Common myeloid progenitor, CD34-positive (primary cell): ENCODE data around the gene RGS7.

Experiments used
- CTCF ChIA-PET: fragments of 350-600 bp; sonication (Branson Sonifier 250); formaldehyde crosslinking; loops from one replicate; lab custom pipeline; 2021; ENCODE audit warnings: antibody characterized with exemption; lab: Charles Lee
- POLR2A ChIA-PET: fragments of 350-600 bp; sonication (Branson Sonifier 250); formaldehyde crosslinking; loops from one replicate; lab custom pipeline; 2021; ENCODE audit warnings: antibody characterized with exemption; lab: Charles Lee
- DNase-seq, 3 donors: peaks; one replicate each; pipeline versions ENCODE4 v3.0.0 to v3.0.0-alpha.2; 2013
- H3K27ac ChIP-seq, 2 experiments: 1 replicate in 1 of 2; 2 replicates in 1 of 2; pipeline ENCODE4 v1.7.0; 2013; ENCODE audit warnings: inconsistent platforms in 2 of 2, low read length in 2 of 2, mild to moderate bottlenecking in 2 of 2, low read depth in 1 of 2, moderate library complexity in 1 of 2; ENCODE audit not compliant: severe bottlenecking in 2 of 2, insufficient read depth in 1 of 2, poor library complexity in 1 of 2
- H3K27me3 ChIP-seq, 5 experiments: replicated peaks in 2 of 5; 1 replicate in 3 of 5; 2 replicates in 2 of 5; pipeline versions ENCODE4 v1.6.1 to v1.7.0; 2013; ENCODE audit warnings: low read length in 4 of 5, mild to moderate bottlenecking in 2 of 5, moderate library complexity in 2 of 5, inconsistent platforms in 1 of 5; ENCODE audit not compliant: insufficient read depth in 5 of 5, control insufficient read depth in 4 of 5
- H3K36me3 ChIP-seq, 4 experiments: 1 replicate in 2 of 4; 2 replicates in 2 of 4; pipeline versions ENCODE4 v1.6.1 to v1.7.0; 2013; ENCODE audit warnings: low read length in 3 of 4, control low read depth in 1 of 4, mild to moderate bottlenecking in 1 of 4; ENCODE audit not compliant: control insufficient read depth in 4 of 4, insufficient read depth in 4 of 4
- H3K4me1 ChIP-seq, 4 experiments: 1 replicate in 3 of 4; 2 replicates in 1 of 4; pipeline versions ENCODE4 v1.6.1 to v1.7.1; 2013; ENCODE audit warnings: low read length in 3 of 4, mild to moderate bottlenecking in 3 of 4, control low read depth in 1 of 4, inconsistent platforms in 1 of 4, moderate library complexity in 1 of 4; ENCODE audit not compliant: control insufficient read depth in 4 of 4, insufficient read depth in 4 of 4; ENCODE audit errors: control extremely low read depth in 1 of 4
- H3K4me3 ChIP-seq, 7 experiments: 1 replicate in 4 of 7; 2 replicates in 3 of 7; pipeline versions ENCODE4 v1.5.1 to v1.7.0; 2013; ENCODE audit warnings: mild to moderate bottlenecking in 7 of 7, low read length in 6 of 7, moderate library complexity in 6 of 7, inconsistent platforms in 2 of 7, low read depth in 2 of 7, control low read depth in 1 of 7; ENCODE audit not compliant: insufficient read depth in 4 of 7, control insufficient read depth in 1 of 7; ENCODE audit errors: extremely low read depth in 1 of 7
- H3K9me3 ChIP-seq, 5 experiments: 1 replicate in 4 of 5; 2 replicates in 1 of 5; pipeline versions ENCODE4 v1.6.1 to v1.7.1; 2013; ENCODE audit warnings: low read length in 4 of 5, mild to moderate bottlenecking in 2 of 5, inconsistent platforms in 1 of 5, low read depth in 1 of 5, moderate library complexity in 1 of 5; ENCODE audit not compliant: control insufficient read depth in 4 of 5, insufficient read depth in 2 of 5; ENCODE audit errors: control extremely low read depth in 1 of 5
- WGBS: methylation state at CpG from one replicate; pipeline ENCODE4 v1.1.5; 2013; ENCODE audit not compliant: insufficient coverage; 5-methylcytosine and 5-hydroxymethylcytosine counted together

Gene RGS7

GRCh38 chr1:241139047-241139446 lies 218.0 kb downstream of the RGS7 start:
- POLR2A ChIA-PET: no interaction called here
- DNase-seq: no peak
- Histone ChIP-seq H3K36me3 (no peaks in the 10 kb centered on the region), H3K4me1 (no peaks in the 10 kb centered on the region), H3K9me3 (no peaks in the 10 kb centered on the region), H3K27ac (no peak overlapping the region), H3K27me3 (no peaks in the 10 kb centered on the region), H3K4me3 (no peak overlapping the region)
- CTCF ChIA-PET: no interaction called here
- 67% methylated on average over 1 of the region's 1 CpG for WGBS

DNA sequence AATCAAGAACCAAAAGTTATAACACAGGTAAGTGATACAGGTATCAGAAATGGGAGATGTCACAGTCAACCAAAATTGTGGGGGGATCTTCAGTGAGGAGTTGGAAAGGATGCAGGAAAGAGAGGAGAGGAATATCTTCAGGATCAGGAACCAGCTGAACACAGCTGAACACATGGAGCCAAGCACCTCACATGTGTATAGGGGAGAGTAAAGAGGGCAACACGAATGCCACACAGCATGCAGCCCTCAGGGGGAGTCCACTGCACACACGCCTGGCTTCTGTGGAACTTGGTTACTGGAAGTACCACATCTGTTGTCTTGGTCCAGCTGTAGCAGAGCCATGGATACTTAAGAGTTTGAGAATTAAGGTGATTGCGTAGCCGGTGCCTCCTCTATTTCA lies 218.8 kb downstream of the RGS7 start:
- POLR2A ChIA-PET: no interaction called here
- 93% methylated on average over 4 of the region's 4 CpGs for WGBS

DNA sequence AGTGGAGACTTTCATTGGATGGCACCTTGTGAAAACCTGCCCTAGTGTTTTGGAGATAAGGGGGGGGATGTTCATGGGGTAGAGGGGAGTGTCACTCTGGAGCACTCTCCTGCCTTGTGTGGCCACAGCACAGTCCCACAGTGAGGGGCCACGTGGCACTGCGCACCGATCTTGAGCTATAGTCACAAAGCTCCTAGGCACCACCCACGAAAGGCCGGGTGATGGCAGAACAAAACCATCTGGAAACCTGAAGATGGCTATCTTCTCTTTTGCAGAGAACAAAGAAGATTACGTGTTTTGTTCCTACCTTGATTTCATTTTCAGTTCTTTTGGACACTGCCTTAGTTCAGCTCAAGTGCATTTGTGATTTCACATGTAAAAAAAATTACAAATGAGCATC lies 220.6 kb downstream of the RGS7 start:
- no peaks in the 10 kb centered on the region for H3K9me3 ChIP-seq
- no peak for DNase-seq
- POLR2A ChIA-PET: no interaction called here
- H3K36me3 ChIP-seq: no peaks in the 10 kb centered on the region
- H3K27me3 ChIP-seq: no peaks in the 10 kb centered on the region
- CTCF ChIA-PET: no interaction called here
- no peak overlapping the region for H3K27ac ChIP-seq
- no peak overlapping the region for H3K4me3 ChIP-seq
- H3K4me1 ChIP-seq: no peaks in the 10 kb centered on the region
- 93% methylated on average over 6 of the region's 6 CpGs for WGBS

More for the DNA sequence above, 218.8 kb downstream of the RGS7 start:
- no peaks in the 10 kb centered on the region for H3K27me3 ChIP-seq
- H3K27ac ChIP-seq: no peak overlapping the region
- CTCF ChIA-PET: no interaction called here
- H3K4me1 ChIP-seq: no peaks in the 10 kb centered on the region
- no peaks in the 10 kb centered on the region for H3K36me3 ChIP-seq
- no peaks in the 10 kb centered on the region for H3K9me3 ChIP-seq
- no peak for DNase-seq
- H3K4me3 ChIP-seq: no peak overlapping the region

DNA sequence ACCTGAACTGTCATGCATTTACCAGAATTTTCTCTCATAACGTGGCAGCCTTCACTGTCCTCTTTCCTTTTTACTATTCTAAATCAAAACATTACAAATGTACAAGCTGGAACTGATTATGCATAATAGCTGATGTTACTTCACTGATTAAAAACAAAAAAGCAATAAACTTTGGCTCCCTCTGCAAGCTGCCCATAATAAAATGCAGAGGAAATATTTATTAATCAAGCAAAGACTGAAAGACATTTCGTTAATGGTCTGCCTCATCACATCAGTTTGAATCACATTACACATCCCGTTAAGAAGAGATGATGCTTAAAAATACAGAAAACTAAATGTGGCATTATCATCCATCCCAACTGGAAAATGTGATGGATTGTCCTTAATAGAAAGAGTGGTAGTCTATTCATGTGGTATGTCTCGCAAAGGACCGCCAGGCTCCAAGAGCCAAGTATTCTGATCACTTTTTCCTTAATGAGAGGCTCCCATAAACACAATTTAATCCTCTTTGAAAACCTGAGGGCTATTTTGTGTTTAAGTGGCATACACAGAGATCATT lies 225.3 kb downstream of the RGS7 start:
- DNase-seq: no peak
- POLR2A ChIA-PET: no interaction called here
- Histone ChIP-seq H3K9me3 (no peaks in the 10 kb centered on the region), H3K36me3 (no peaks in the 10 kb centered on the region), H3K27ac (no peak overlapping the region), H3K27me3 (no peaks in the 10 kb centered on the region), H3K4me3 (no peak overlapping the region), H3K4me1 (no peaks in the 10 kb centered on the region)
- WGBS: 100% methylated on average over 2 of the region's 5 CpGs
- CTCF ChIA-PET: no interaction called here

DNA sequence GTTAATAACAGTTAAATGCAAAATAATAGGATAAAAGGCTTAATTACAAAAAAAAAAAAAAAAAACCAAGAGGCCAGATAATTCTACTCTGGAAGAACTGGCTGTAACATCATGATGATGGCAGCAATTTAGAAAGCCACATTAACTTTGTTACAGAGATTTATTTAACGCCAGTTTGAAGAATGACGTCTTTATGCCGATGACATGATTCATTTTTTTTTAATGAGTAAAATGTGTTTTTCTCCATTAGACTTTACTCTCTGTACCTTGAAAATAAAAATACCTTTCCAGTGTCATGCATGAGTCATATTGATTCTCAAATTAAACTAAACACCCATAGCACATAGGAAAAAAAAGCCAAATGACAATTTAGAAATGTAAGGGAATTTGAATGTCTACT lies 226.1 kb downstream of the RGS7 start:
- ChIA-PET POLR2A (no interaction called here), CTCF (no interaction called here)
- Histone ChIP-seq H3K36me3 (no peaks in the 10 kb centered on the region), H3K4me1 (no peaks in the 10 kb centered on the region), H3K27ac (no peak overlapping the region), H3K27me3 (no peaks in the 10 kb centered on the region), H3K4me3 (no peak overlapping the region), H3K9me3 (no peaks in the 10 kb centered on the region)
- no peak for DNase-seq
- WGBS: no CpG with 5 or more reads among the region's 3 CpGs

DNA sequence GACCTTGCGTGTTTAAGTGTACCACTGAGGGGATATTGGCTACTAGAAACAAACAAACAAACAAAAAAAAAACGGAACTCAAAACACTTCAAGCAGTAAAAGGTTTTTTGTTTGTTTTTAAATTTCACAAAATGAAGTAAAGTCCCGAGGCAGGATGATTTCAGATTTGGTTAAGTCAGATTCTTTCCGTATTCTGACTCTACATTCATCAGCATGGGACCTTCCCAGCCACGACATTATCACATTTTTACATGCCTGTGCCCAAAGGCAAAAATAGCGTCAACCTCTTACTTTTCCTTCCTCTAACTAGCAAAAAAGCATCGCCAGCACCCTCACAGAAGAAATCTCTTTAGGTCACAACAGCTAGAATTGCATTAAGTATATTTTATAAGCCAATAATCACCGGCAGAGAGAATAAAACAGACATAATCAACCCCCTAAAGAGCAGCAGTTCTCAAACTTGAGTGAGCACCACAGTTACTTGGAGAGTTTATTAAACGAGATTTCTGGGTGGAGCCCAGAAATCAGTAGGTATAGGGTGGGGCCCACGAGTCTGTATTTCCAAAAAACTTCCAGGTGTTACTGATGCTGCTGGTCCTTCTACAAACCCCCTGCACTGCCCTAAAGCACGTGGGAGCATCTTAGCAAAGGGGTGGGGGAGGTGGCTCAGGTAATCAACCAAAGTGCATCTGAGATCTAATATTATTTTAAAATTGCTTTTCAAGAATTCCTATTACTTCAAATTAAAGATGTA lies 227.6 kb downstream of the RGS7 start:
- Histone ChIP-seq H3K4me3 (no peak overlapping the region), H3K27me3 (no peaks in the 10 kb centered on the region), H3K36me3 (no peaks in the 10 kb centered on the region), H3K27ac (no peak overlapping the region), H3K4me1 (no peaks in the 10 kb centered on the region), H3K9me3 (no peaks in the 10 kb centered on the region)
- ChIA-PET CTCF (no interaction called here), POLR2A (no interaction called here)
- DNase-seq: no peak
- 57% methylated on average over 3 of the region's 11 CpGs for WGBS

DNA sequence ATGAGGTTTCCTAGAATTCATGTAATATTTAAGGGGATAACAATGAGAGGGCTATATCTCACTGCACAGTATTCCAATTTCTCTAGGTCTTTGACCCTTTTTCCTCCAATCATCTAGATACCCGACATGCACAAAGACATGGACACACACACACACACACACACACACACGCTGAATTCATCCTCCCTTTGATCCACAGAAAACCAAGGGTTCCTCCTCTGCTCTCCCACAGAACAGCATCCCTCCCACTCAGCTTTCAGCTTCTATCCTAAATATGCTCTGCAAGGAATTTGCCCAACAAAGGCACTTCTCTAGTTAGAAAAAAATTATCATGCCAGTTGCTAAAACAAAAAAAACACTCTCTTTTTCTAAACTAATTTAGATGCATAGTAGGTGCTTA lies 231.7 kb downstream of the RGS7 start:
- no peaks in the 10 kb centered on the region for H3K27me3 ChIP-seq
- ChIA-PET POLR2A (no interaction called here), CTCF (interaction anchor here (1.1 kb wide), 1 partner anchor 276 kb away, joined by 3 read pairs; no protein-coding TSS in a partner anchor)
- no peak for DNase-seq
- no peaks in the 10 kb centered on the region for H3K9me3 ChIP-seq
- H3K36me3 ChIP-seq: no peaks in the 10 kb centered on the region
- no peak overlapping the region for H3K4me3 ChIP-seq
- H3K27ac ChIP-seq: no peak overlapping the region
- no peaks in the 10 kb centered on the region for H3K4me1 ChIP-seq
- WGBS: 100% methylated on average over 1 of the region's 2 CpGs
